Fibroblast of lung (primary cell): ENCODE data around the gene B4GALT2. TPM values are rescaled to one million over a fixed set of nuclear protein-coding genes. Genes with fewer than 3 reads are reported as not detected.

ENCODE experiments used
- DNase-seq, 2 donors: peaks; one replicate each; pipeline versions ENCODE4 v3.0.0 to v3.0.0-alpha.2; 2010; ENCODE audit warnings: low read depth in 2 of 2
- H2AFZ ChIP-seq: 2 replicates; pipeline ENCODE4 v1.5.1; 2012; ENCODE audit warnings: low read length, control low read depth, inconsistent platforms
- H3K27ac ChIP-seq: 2 replicates; pipeline ENCODE4 v1.5.1; 2011; ENCODE audit warnings: low read length, control low read depth; ENCODE audit not compliant: insufficient read depth
- H3K27me3 ChIP-seq: 2 replicates; pipeline ENCODE4 v1.5.1; 2011; ENCODE audit warnings: mild to moderate bottlenecking, low read length; ENCODE audit not compliant: control insufficient read depth, insufficient read depth
- H3K36me3 ChIP-seq: 2 replicates; pipeline ENCODE4 v1.5.1; 2011; ENCODE audit warnings: low read length; ENCODE audit not compliant: control insufficient read depth, insufficient read depth
- H3K4me1 ChIP-seq: 2 replicates; pipeline ENCODE4 v1.5.1; 2011; ENCODE audit warnings: low read length; ENCODE audit not compliant: control insufficient read depth, insufficient read depth; ENCODE audit errors: extremely low read depth
- H3K4me2 ChIP-seq: 2 replicates; pipeline ENCODE4 v1.5.1; 2011; ENCODE audit warnings: low read length, control low read depth; ENCODE audit not compliant: insufficient read depth; ENCODE audit errors: extremely low read depth
- H3K4me3 ChIP-seq, 4 experiments: fragments of 200-600 bp in 1 of 4; sonication (generic) in 1 of 4; replicated peaks in 1 of 4; 2 replicates each; pipeline ENCODE4 v1.5.1; 2011 to 2016; ENCODE audit warnings: low read length in 4 of 4, low read depth in 3 of 4, mild to moderate bottlenecking in 3 of 4, control low read depth in 2 of 4, inconsistent platforms in 1 of 4, mixed read lengths in 1 of 4; ENCODE audit not compliant: insufficient read depth in 1 of 4; ENCODE audit errors: control extremely low read depth in 1 of 4
- H3K79me2 ChIP-seq: 2 replicates; pipeline ENCODE4 v1.5.1; 2012; ENCODE audit warnings: mild to moderate bottlenecking, low read length, inconsistent platforms; ENCODE audit not compliant: control insufficient read depth, insufficient read depth
- H3K9ac ChIP-seq: 2 replicates; pipeline ENCODE4 v1.5.1; 2011; ENCODE audit warnings: mild to moderate bottlenecking, low read length, control low read depth; ENCODE audit not compliant: insufficient read depth
- H3K9me3 ChIP-seq: 2 replicates; pipeline ENCODE4 v1.5.1; 2012; ENCODE audit warnings: low read depth, low read length; ENCODE audit not compliant: control insufficient read depth, insufficient read depth
- H4K20me1 ChIP-seq: 2 replicates; pipeline ENCODE4 v1.5.1; 2011; ENCODE audit warnings: low read length; ENCODE audit not compliant: control insufficient read depth, insufficient read depth; ENCODE audit errors: extremely low read depth
- EZH2 ChIP-seq: IDR thresholded peaks from 2 replicates; pipeline ENCODE4 v1.5.1; 2012; ENCODE audit warnings: low read length, control low read depth, mild to moderate bottlenecking; ENCODE audit errors: missing control alignments
- polyA plus RNA-seq, 2 donors: library from polyadenylated mRNA; depleted of rRNA in 1 of 2; stranded (reverse) in 1 of 2; unstranded in 1 of 2; fragments of >200 nt; gene quantifications; 2 replicates each; pipeline ENCODE4 v1.2.1, GENCODE V29; 2011 to 2012; ENCODE audit warnings: missing spikeins in 1 of 2
- total RNA-seq: library from RNA; depleted of rRNA; stranded (reverse); fragments of >200 nt; gene quantifications from 2 replicates; pipeline ENCODE4 v1.2.1, GENCODE V29; 2014
- TF ChIP-seq, protein P1 (sequence below), 2 donors: IDR thresholded peaks in 1 of 2; conservative IDR thresholded peaks in 1 of 2; 1 replicate in 1 of 2; 2 replicates in 1 of 2; pipeline ENCODE4 v1.5.1; 2011 to 2012; ENCODE audit warnings: low read length in 2 of 2, control low read depth in 1 of 2, inconsistent platforms in 1 of 2, low read depth in 1 of 2, mild to moderate bottlenecking in 1 of 2

Gene B4GALT2
- total and polyA plus RNA-seq, 2 donors (not counting 1 experiment from before 2014, with no cell fraction given): 40.6 to 55.0 TPM

DNA sequence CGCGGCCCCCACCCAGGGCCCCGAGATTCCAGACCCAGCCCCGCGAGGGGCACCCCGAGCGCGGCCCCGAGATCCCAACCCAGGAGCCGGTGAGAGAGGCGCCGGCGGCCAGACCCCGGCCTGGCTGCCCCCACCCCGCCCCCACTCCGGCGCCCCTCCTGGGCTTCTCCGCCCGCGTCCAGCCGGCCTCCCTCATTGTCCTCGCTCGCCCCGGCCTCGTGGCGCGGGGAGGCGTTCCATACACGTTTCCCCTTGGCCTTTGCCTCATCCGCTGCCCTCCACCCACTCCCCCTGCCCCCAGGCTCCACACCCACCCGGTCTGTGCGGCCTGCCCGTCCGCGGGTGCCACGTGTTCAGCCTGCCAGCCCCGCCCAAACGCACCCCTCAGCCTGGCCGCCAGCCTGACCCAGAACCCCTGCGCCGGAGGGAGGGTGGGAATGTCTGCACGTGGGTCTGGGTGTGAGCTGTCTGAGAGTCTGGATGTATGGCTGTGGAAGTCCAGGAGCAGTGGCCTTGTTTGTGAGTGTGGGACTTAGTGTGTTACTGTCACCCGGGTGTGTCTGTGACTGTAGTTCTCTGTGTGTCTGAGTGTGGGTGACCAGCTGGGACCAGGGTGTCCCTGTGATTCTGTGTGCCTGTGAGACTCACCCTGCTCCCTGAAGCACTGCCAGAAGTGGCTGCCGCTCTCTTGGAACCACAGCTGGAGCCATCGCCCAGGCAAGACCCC is 681 bp downstream of the B4GALT2 start:
- peak overlapping the region; percentile 90 for H3K4me2 ChIP-seq
- peak; percentile 51 to 67 for DNase-seq
- H3K79me2 ChIP-seq: peaks cover 56% of the 10 kb centered on the region
- TF ChIP-seq, protein P1, sequence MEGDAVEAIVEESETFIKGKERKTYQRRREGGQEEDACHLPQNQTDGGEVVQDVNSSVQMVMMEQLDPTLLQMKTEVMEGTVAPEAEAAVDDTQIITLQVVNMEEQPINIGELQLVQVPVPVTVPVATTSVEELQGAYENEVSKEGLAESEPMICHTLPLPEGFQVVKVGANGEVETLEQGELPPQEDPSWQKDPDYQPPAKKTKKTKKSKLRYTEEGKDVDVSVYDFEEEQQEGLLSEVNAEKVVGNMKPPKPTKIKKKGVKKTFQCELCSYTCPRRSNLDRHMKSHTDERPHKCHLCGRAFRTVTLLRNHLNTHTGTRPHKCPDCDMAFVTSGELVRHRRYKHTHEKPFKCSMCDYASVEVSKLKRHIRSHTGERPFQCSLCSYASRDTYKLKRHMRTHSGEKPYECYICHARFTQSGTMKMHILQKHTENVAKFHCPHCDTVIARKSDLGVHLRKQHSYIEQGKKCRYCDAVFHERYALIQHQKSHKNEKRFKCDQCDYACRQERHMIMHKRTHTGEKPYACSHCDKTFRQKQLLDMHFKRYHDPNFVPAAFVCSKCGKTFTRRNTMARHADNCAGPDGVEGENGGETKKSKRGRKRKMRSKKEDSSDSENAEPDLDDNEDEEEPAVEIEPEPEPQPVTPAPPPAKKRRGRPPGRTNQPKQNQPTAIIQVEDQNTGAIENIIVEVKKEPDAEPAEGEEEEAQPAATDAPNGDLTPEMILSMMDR (conservative IDR thresholded peaks at IDR 0.05 in 1 of 2, IDR thresholded peaks at IDR 0.05 in 1 of 2; ENCODE audit: low read depth in 1 of 2, low read length in 2 of 2): no peak
- TF ChIP-seq EZH2: no peak
- H3K9ac ChIP-seq: peak overlapping the region; percentile 72
- H3K4me3 ChIP-seq: peak overlapping the region; percentile 34 to 74 (median 65)
- peaks cover 10% of the 10 kb centered on the region for H3K4me1 ChIP-seq
- H3K27me3 ChIP-seq: no peaks in the 10 kb centered on the region
- no peaks in the 10 kb centered on the region for H4K20me1 ChIP-seq
- H2AFZ ChIP-seq: peak overlapping the region; percentile 47
- H3K27ac ChIP-seq: peak overlapping the region; percentile 18
- H3K9me3 ChIP-seq: no peaks in the 10 kb centered on the region
- peaks cover 17% of the 10 kb centered on the region for H3K36me3 ChIP-seq

DNA sequence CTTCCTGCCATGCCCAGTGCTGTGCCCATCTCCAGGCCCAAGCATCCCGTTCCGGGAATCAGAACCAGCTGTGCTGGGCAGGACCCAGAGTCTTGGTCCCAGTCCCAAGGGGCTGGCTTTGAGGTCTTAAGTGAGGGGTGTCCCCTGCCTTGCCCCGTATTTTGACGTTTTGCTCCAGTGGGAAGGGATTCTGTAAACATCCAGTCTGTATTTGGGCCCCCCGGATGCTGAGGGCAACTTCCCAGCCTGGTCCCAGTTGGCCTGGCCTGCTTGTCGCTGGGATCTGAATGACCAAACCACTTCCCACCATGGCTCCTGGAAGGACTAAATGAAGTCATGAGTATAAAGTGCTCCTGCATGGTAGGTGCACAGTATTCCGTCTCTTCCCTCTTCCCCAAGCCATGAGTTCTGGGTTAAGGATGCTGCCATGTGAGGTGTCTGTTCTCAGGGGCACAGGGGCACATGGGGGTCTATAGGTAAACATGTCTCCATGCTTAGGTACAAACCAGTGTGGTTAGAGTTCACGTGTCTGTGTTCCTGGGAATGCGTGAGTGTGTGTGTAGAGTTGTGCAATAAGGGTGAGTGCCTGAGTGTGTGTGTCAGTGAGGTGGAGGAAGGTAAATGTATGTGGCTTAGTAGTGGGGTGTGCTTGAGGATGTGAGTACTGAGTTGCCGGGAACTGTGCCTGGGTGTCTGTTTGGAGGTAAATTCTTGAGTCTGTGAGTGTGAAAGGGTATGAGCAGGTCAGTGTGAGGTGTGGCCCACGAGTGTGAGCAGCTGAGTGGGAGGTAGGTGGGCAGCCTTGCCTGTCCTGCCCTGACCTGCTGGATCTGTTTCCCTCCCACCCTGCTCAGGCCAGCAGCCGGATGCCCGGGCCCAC is 1.5 kb downstream of the B4GALT2 start:
- Histone ChIP-seq H3K27ac (peak overlapping the region; percentile 18), H3K27me3 (no peaks in the 10 kb centered on the region), H3K4me1 (peaks cover 10% of the 10 kb centered on the region), H3K36me3 (peaks cover 22% of the 10 kb centered on the region), H2AFZ (no peak overlapping the region), H3K9me3 (no peaks in the 10 kb centered on the region), H3K4me2 (peak overlapping the region; percentile 90), H3K9ac (peak overlapping the region; percentile 72), H4K20me1 (no peaks in the 10 kb centered on the region), H3K79me2 (peaks cover 49% of the 10 kb centered on the region), H3K4me3 (peak overlapping the region; percentile 34 to 74 (median 65))
- TF ChIP-seq, protein P1 (conservative IDR thresholded peaks at IDR 0.05 in 1 of 2, IDR thresholded peaks at IDR 0.05 in 1 of 2; ENCODE audit: low read depth in 1 of 2, low read length in 2 of 2): no peak
- TF ChIP-seq EZH2: no peak
- DNase-seq: peak in 1 of 2 donors; percentile 57

DNA sequence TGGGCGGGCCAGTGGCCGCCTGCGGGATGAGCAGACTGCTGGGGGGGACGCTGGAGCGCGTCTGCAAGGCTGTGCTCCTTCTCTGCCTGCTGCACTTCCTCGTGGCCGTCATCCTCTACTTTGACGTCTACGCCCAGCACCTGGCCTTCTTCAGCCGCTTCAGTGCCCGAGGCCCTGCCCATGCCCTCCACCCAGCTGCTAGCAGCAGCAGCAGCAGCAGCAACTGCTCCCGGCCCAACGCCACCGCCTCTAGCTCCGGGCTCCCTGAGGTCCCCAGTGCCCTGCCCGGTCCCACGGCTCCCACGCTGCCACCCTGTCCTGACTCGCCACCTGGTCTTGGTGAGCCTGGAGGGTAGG is 2.1 kb downstream of the B4GALT2 start:
- Histone ChIP-seq H2AFZ (no peak overlapping the region), H3K4me1 (peaks cover 10% of the 10 kb centered on the region), H3K4me2 (no peak overlapping the region), H3K4me3 (no peak overlapping the region), H3K36me3 (peaks cover 25% of the 10 kb centered on the region), H3K27me3 (no peaks in the 10 kb centered on the region), H3K9me3 (no peaks in the 10 kb centered on the region), H3K79me2 (peaks cover 43% of the 10 kb centered on the region), H3K27ac (no peak overlapping the region), H3K9ac (no peak overlapping the region), H4K20me1 (no peaks in the 10 kb centered on the region)
- DNase-seq: no peak
- TF ChIP-seq, protein P1 (conservative IDR thresholded peaks at IDR 0.05 in 1 of 2, IDR thresholded peaks at IDR 0.05 in 1 of 2; ENCODE audit: low read depth in 1 of 2, low read length in 2 of 2): no peak
- no peak for TF ChIP-seq EZH2
